Measurements from ENCODE around the gene TNFRSF21.

DNA sequence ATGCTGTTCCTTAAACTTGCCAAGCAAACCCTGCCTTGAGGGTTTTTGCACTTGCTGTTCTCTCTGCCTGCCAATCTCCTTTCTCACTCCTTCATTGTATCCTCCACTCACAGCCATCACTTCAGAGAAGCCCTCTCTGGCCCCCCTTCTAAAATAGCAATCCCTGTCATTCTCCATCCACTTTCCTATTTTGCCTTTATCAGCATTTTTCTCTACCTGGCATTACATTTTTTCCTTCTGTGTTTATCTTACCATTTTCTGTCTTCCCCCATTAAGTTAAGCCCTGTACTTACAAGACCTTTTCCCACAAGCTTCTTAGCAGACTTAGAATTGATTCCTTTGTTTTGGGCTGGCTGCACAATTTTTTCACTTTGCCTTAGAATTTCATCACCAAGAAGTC, 26.6 kb upstream of the TNFRSF21 start:
- TF ChIP-seq, protein P1, sequence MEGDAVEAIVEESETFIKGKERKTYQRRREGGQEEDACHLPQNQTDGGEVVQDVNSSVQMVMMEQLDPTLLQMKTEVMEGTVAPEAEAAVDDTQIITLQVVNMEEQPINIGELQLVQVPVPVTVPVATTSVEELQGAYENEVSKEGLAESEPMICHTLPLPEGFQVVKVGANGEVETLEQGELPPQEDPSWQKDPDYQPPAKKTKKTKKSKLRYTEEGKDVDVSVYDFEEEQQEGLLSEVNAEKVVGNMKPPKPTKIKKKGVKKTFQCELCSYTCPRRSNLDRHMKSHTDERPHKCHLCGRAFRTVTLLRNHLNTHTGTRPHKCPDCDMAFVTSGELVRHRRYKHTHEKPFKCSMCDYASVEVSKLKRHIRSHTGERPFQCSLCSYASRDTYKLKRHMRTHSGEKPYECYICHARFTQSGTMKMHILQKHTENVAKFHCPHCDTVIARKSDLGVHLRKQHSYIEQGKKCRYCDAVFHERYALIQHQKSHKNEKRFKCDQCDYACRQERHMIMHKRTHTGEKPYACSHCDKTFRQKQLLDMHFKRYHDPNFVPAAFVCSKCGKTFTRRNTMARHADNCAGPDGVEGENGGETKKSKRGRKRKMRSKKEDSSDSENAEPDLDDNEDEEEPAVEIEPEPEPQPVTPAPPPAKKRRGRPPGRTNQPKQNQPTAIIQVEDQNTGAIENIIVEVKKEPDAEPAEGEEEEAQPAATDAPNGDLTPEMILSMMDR (IDR thresholded peaks at IDR 0.05) = no peak
- TF ChIP-seq, protein P2, sequence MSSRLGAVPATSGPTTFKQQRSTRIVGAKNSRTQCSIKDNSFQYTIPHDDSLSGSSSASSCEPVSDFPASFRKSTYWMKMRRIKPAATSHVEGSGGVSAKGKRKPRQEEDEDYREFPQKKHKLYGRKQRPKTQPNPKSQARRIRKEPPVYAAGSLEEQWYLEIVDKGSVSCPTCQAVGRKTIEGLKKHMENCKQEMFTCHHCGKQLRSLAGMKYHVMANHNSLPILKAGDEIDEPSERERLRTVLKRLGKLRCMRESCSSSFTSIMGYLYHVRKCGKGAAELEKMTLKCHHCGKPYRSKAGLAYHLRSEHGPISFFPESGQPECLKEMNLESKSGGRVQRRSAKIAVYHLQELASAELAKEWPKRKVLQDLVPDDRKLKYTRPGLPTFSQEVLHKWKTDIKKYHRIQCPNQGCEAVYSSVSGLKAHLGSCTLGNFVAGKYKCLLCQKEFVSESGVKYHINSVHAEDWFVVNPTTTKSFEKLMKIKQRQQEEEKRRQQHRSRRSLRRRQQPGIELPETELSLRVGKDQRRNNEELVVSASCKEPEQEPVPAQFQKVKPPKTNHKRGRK (CRISPR knock-in tag; IDR thresholded peaks at IDR 0.05; ENCODE audit: borderline replicate concordance) = no peak
- TF ChIP-seq CREM (CRISPR knock-in tag; IDR thresholded peaks at IDR 0.05) (no peak), USF2 (CRISPR knock-in tag; IDR thresholded peaks at IDR 0.05) (no peak), MAX (CRISPR knock-in tag; IDR thresholded peaks at IDR 0.05) (no peak), FOXJ3 (CRISPR knock-in tag; IDR thresholded peaks at IDR 0.05; ENCODE audit: borderline replicate concordance) (no peak), ZSCAN18 (CRISPR knock-in tag; IDR thresholded peaks at IDR 0.05) (no peak)
- TF ChIP-seq, protein P3, sequence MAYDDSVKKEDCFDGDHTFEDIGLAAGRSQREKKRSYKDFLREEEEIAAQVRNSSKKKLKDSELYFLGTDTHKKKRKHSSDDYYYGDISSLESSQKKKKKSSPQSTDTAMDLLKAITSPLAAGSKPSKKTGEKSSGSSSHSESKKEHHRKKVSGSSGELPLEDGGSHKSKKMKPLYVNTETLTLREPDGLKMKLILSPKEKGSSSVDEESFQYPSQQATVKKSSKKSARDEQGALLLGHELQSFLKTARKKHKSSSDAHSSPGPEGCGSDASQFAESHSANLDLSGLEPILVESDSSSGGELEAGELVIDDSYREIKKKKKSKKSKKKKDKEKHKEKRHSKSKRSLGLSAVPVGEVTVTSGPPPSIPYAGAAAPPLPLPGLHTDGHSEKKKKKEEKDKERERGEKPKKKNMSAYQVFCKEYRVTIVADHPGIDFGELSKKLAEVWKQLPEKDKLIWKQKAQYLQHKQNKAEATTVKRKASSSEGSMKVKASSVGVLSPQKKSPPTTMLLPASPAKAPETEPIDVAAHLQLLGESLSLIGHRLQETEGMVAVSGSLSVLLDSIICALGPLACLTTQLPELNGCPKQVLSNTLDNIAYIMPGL (CRISPR knock-in tag; IDR thresholded peaks at IDR 0.05) = no peak

Data from WTC11 (cell line).